ENCODE data around the gene KCNA5.

GRCh38 chr12:5013266-5013730 lies 30.4 kb upstream of the KCNA5 start:
- TF ChIP-seq POLR2A (IDR thresholded peaks at IDR 0.05) (no peak), POLR2AphosphoS5 (IDR thresholded peaks at IDR 0.05) (no peak)
- TF ChIP-seq, protein P1, sequence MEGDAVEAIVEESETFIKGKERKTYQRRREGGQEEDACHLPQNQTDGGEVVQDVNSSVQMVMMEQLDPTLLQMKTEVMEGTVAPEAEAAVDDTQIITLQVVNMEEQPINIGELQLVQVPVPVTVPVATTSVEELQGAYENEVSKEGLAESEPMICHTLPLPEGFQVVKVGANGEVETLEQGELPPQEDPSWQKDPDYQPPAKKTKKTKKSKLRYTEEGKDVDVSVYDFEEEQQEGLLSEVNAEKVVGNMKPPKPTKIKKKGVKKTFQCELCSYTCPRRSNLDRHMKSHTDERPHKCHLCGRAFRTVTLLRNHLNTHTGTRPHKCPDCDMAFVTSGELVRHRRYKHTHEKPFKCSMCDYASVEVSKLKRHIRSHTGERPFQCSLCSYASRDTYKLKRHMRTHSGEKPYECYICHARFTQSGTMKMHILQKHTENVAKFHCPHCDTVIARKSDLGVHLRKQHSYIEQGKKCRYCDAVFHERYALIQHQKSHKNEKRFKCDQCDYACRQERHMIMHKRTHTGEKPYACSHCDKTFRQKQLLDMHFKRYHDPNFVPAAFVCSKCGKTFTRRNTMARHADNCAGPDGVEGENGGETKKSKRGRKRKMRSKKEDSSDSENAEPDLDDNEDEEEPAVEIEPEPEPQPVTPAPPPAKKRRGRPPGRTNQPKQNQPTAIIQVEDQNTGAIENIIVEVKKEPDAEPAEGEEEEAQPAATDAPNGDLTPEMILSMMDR (IDR thresholded peaks at IDR 0.05) = no peak
